ENCODE data around the gene ZC3H13. TPM values are rescaled to one million over a fixed set of nuclear protein-coding genes. Genes with fewer than 3 reads are reported as not detected.

ZC3H13 gene
- total and polyA plus RNA-seq, 2 of the 8 experiments (the other 6 are each of a cell fraction or from before 2014, with no cell fraction given), result 5.1 to 57.8 TPM

DNA sequence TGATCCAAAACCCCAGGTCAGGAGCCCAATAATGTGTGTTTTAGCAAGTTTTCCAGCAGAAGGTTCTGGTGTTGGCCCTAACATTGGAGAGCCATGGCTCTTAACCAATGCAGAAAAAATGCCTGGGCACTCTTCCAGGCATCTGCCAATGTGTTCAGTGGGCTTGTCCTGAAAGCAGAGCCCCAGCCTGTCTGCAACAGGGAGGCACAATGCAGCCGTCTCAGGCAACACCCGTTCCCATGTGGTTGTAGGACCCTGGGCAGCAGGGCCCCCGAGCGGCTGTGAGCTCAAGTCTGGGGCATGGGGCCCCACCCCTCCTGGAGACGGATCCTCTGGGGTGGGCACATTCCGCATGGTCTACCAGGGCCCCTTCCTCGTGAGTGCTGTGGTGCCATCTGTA, 142.9 kb downstream of the ZC3H13 start:
- no peak for TF ChIP-seq RNF2 (IDR thresholded peaks at IDR 0.05; ENCODE audit: borderline replicate concordance, low read depth, low read length, missing control alignments, poor library complexity, severe bottlenecking)
- TF ChIP-seq BRCA1 (IDR thresholded peaks at IDR 0.05; ENCODE audit: low read depth, low read length), result no peak
- TF ChIP-seq MAFK (IDR thresholded peaks at IDR 0.05; ENCODE audit: low read depth, low read length), result no peak
- TF ChIP-seq HDAC2 (IDR thresholded peaks at IDR 0.05; ENCODE audit: borderline replicate concordance in 1 of 2, low read depth in 2 of 2, low read length in 2 of 2), result no peak
- TF ChIP-seq GTF2F1 (IDR thresholded peaks at IDR 0.05; ENCODE audit: borderline replicate concordance, low read depth, low read length), result no peak
- TF ChIP-seq POU5F1 (IDR thresholded peaks at IDR 0.05; ENCODE audit: low read depth, low read length), result no peak
- no peak for TF ChIP-seq KDM5A (IDR thresholded peaks at IDR 0.05; ENCODE audit: low read length)
- TF ChIP-seq SP1 (IDR thresholded peaks at IDR 0.05; ENCODE audit: low read depth, low read length), result no peak
- TF ChIP-seq BACH1 (IDR thresholded peaks at IDR 0.05; ENCODE audit: low read length), result no peak
- no peak for TF ChIP-seq JUND (IDR thresholded peaks at IDR 0.05; ENCODE audit: low read length)
- TF ChIP-seq CBX8 (IDR thresholded peaks at IDR 0.05; ENCODE audit: borderline replicate concordance, low read depth, low read length), result no peak
- TF ChIP-seq SIN3A (conservative IDR thresholded peaks at IDR 0.05 in 1 of 2, IDR thresholded peaks at IDR 0.05 in 1 of 2; ENCODE audit: low read depth in 1 of 2, low read length in 2 of 2), result no peak
- TF ChIP-seq FOSL1 (IDR thresholded peaks at IDR 0.05; ENCODE audit: insufficient read depth, low read depth, low read length), result no peak
- no peak for TF ChIP-seq POLR2A (IDR thresholded peaks at IDR 0.05; ENCODE audit: control extremely low read depth in 1 of 2, low read depth in 2 of 2, low read length in 2 of 2)
- no peak for TF ChIP-seq SIRT6 (IDR thresholded peaks at IDR 0.05; ENCODE audit: low read length)
- no peak overlapping the region for H3K23ac ChIP-seq (ENCODE audit: insufficient read length)
- no peak overlapping the region for H4K5ac ChIP-seq (ENCODE audit: insufficient read length, low read depth, low read length)
- H3K27ac ChIP-seq (ENCODE audit: low read depth, low read length), result no peak overlapping the region
- no peak overlapping the region for H3K56ac ChIP-seq (replicated peaks; ENCODE audit: insufficient read length, low read depth, low read length)
- no peak overlapping the region for H3K4me2 ChIP-seq (ENCODE audit: insufficient read depth in 1 of 2, low read depth in 2 of 2, low read length in 2 of 2)
- POLR2A ChIA-PET (ENCODE audit: partially characterized antibody), result no interaction called here
- H2BK5ac ChIP-seq (ENCODE audit: low read depth, low read length), result no peak overlapping the region
- H4K91ac ChIP-seq (replicated peaks; ENCODE audit: insufficient read length, low read length), result no peak overlapping the region
- no peak overlapping the region for H2AK5ac ChIP-seq (ENCODE audit: low read depth, low read length)
- CTCF ChIA-PET (ENCODE audit: partially characterized antibody), result interaction anchor here (1.4 kb wide), 2 partner anchors 21 to 61 kb away, joined by 3 read pairs; no protein-coding TSS in a partner anchor
- H4K8ac ChIP-seq (ENCODE audit: extremely low read depth, insufficient read depth, low read length), result no peak overlapping the region
- no peaks in the 10 kb centered on the region for H3K9me3 ChIP-seq (ENCODE audit: insufficient read depth in 2 of 2, low read depth in 1 of 2, low read length in 1 of 2)
- H2BK12ac ChIP-seq (ENCODE audit: low read depth, low read length), result no peak overlapping the region
- no peak overlapping the region for H2AFZ ChIP-seq (ENCODE audit: low read length)
- no peaks in the 10 kb centered on the region for H3K36me3 ChIP-seq (ENCODE audit: control insufficient read depth in 2 of 4, insufficient read depth in 4 of 4, low read length in 3 of 4)
- no peak overlapping the region for H3K9ac ChIP-seq (replicated peaks in 1 of 4; ENCODE audit: extremely low read depth in 1 of 4, low read depth in 3 of 4, low read length in 3 of 4)
- no peak overlapping the region for H3K4ac ChIP-seq (replicated peaks; ENCODE audit: insufficient read length, low read depth, low read length)
- no peak for FAIRE-seq
- H3K4me1 ChIP-seq (replicated peaks in 1 of 4; ENCODE audit: control insufficient read depth in 3 of 4, insufficient read depth in 4 of 4, low read length in 3 of 4), result no peaks in the 10 kb centered on the region; a peak in 2 of 7 replicates
- DNase-seq (ENCODE audit: low read depth in 1 of 2, low spot score in 2 of 2), result no peak
- no peak overlapping the region for H3K14ac ChIP-seq (ENCODE audit: insufficient read length)
- no peaks in the 10 kb centered on the region for H3K79me2 ChIP-seq (ENCODE audit: control insufficient read depth in 1 of 2, insufficient read depth in 2 of 2, low read length in 2 of 2)
- no peaks in the 10 kb centered on the region for H4K20me1 ChIP-seq (replicated peaks in 1 of 2; ENCODE audit: control insufficient read depth in 1 of 2, insufficient read depth in 2 of 2, low read length in 2 of 2)
- H2BK15ac ChIP-seq (ENCODE audit: low read length), result no peak overlapping the region
- 72% methylated on average over 7 of the region's 7 CpGs; no CpG with 5 or more reads in 1 of the 2 experiments for WGBS, 2 experiments (ENCODE audit: extremely low coverage in 1 of 2, insufficient coverage in 1 of 2, insufficient read length in 1 of 2, insufficient replicate concordance in 2 of 2, low coverage in 1 of 2, low lambda C conversion rate in 2 of 2, missing lambda C conversion rate in 1 of 2)
- no peaks in the 10 kb centered on the region for H3K23me2 ChIP-seq (ENCODE audit: low read depth, low read length)
- no peaks in the 10 kb centered on the region for H3K79me1 ChIP-seq (ENCODE audit: low read depth, low read length)
- no peak overlapping the region for H2BK120ac ChIP-seq (replicated peaks; ENCODE audit: low read depth, low read length)
- H3K4me3 ChIP-seq (ENCODE audit: extremely low read depth in 1 of 4, insufficient read depth in 2 of 4, low read depth in 3 of 4, low read length in 4 of 4), result no peak overlapping the region
- no peaks in the 10 kb centered on the region for H3K27me3 ChIP-seq (replicated peaks in 1 of 4; ENCODE audit: control insufficient read depth in 3 of 4, extremely low read depth in 1 of 4, insufficient read depth in 3 of 4, low read length in 3 of 4)
- H3K18ac ChIP-seq (ENCODE audit: extremely low read depth, low read length), result no peak overlapping the region
- H2BK20ac ChIP-seq (ENCODE audit: low read length), result no peak overlapping the region

Data from H1 (cell line).